Epithelial cell of proximal tubule (primary cell): Measurements from ENCODE around the gene XIRP2. TPM values are rescaled to one million over a fixed set of nuclear protein-coding genes. Genes with fewer than 3 reads are reported as not detected.

Source experiments
- DNase-seq: peaks from one replicate; pipeline ENCODE4 v3.0.0-alpha.2; 2011; ENCODE audit warnings: low read depth
- H3K4me3 ChIP-seq: 2 replicates; pipeline ENCODE4 v1.5.1; 2011; ENCODE audit warnings: low read depth, mild to moderate bottlenecking, low read length
- total RNA-seq: library from RNA; depleted of rRNA; stranded (reverse); fragments of >200 nt; gene quantifications from 2 replicates; pipeline ENCODE4 v1.2.3, GENCODE V29; 2015
- TF ChIP-seq, protein P1 (sequence below): conservative IDR thresholded peaks from 2 replicates; pipeline ENCODE4 v1.5.1; 2012; ENCODE audit warnings: low read depth, mild to moderate bottlenecking, low read length

The XIRP2 gene
- total RNA-seq, 1 donor from 2014 or later, result not detected

DNA sequence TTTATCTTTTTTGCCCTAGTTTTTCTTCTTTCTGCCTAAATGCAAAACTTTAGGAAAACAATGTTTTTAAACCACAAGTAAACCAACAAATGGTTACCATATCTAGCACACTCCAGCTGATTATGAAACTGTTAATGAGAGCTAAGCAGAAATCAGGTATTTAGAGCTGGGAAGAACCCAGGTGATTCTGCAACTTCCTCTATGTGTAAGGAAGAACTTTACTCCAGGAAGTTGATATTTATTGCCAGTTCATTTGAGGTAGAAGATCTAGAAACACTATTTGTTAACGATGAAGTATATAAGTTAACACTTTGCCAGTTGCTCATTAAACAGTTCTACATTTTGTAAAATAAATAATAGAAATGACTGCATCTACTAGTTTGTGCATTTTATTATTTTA, 409.7 kb downstream of the XIRP2 start:
- H3K4me3 ChIP-seq, result no peak overlapping the region
- TF ChIP-seq, protein P1, sequence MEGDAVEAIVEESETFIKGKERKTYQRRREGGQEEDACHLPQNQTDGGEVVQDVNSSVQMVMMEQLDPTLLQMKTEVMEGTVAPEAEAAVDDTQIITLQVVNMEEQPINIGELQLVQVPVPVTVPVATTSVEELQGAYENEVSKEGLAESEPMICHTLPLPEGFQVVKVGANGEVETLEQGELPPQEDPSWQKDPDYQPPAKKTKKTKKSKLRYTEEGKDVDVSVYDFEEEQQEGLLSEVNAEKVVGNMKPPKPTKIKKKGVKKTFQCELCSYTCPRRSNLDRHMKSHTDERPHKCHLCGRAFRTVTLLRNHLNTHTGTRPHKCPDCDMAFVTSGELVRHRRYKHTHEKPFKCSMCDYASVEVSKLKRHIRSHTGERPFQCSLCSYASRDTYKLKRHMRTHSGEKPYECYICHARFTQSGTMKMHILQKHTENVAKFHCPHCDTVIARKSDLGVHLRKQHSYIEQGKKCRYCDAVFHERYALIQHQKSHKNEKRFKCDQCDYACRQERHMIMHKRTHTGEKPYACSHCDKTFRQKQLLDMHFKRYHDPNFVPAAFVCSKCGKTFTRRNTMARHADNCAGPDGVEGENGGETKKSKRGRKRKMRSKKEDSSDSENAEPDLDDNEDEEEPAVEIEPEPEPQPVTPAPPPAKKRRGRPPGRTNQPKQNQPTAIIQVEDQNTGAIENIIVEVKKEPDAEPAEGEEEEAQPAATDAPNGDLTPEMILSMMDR, result no peak
- DNase-seq, result no peak
